Mesendoderm (in vitro differentiated cells): Measurements from ENCODE around the gene SAMD4A.

ENCODE experiments used
- DNase-seq: peaks from one replicate; pipeline ENCODE4 v3.0.0; 2013
- H2AK5ac ChIP-seq: 2 replicates; pipeline ENCODE4 v1.6.1; 2013; ENCODE audit warnings: low read length, inconsistent platforms
- H2BK120ac ChIP-seq: 2 replicates; pipeline ENCODE4 v1.6.1; 2013; ENCODE audit warnings: low read depth, mild to moderate bottlenecking, low read length, moderate library complexity, mixed read lengths
- H2BK15ac ChIP-seq: replicated peaks from 2 replicates; pipeline ENCODE4 v1.6.1; 2013; ENCODE audit warnings: low read depth, mild to moderate bottlenecking, moderate library complexity
- H2BK5ac ChIP-seq: 2 replicates; pipeline ENCODE4 v1.6.1; 2013; ENCODE audit warnings: low read length, inconsistent platforms
- H3K18ac ChIP-seq: 2 replicates; pipeline ENCODE4 v1.6.1; 2013; ENCODE audit warnings: mild to moderate bottlenecking, low read length, mixed read lengths
- H3K23ac ChIP-seq: one replicate; pipeline ENCODE4 v1.6.1; 2013; ENCODE audit warnings: low read length
- H3K27ac ChIP-seq: 2 replicates; pipeline ENCODE4 v1.5.1; 2013; ENCODE audit warnings: low read depth, mild to moderate bottlenecking, inconsistent platforms, low read length, moderate library complexity
- H3K27me3 ChIP-seq: 2 replicates; pipeline ENCODE4 v1.6.1; 2013; ENCODE audit warnings: low read length, control low read depth, mild to moderate bottlenecking, inconsistent platforms; ENCODE audit not compliant: insufficient read depth, poor library complexity
- H3K36me3 ChIP-seq: 2 replicates; pipeline ENCODE4 v1.6.1; 2013; ENCODE audit warnings: low read length, inconsistent platforms; ENCODE audit not compliant: control insufficient read depth, insufficient read depth
- H3K4ac ChIP-seq: one replicate; pipeline ENCODE4 v1.6.1; 2013; ENCODE audit warnings: low read depth, mild to moderate bottlenecking, low read length, moderate library complexity
- H3K4me1 ChIP-seq: 2 replicates; pipeline ENCODE4 v1.6.1; 2013; ENCODE audit warnings: low read depth, low read length, inconsistent platforms; ENCODE audit not compliant: control insufficient read depth
- H3K4me2 ChIP-seq: 2 replicates; pipeline ENCODE4 v1.6.1; 2013; ENCODE audit warnings: low read length
- H3K4me3 ChIP-seq: 2 replicates; pipeline ENCODE4 v1.5.1; 2013; ENCODE audit warnings: mild to moderate bottlenecking, low read length
- H3K56ac ChIP-seq: one replicate; pipeline ENCODE4 v1.6.1; 2013; ENCODE audit warnings: low read length
- H3K79me1 ChIP-seq: 2 replicates; pipeline ENCODE4 v1.6.1; 2013; ENCODE audit warnings: low read length, inconsistent platforms
- H3K79me2 ChIP-seq: 2 replicates; pipeline ENCODE4 v1.6.1; 2013; ENCODE audit warnings: mild to moderate bottlenecking, low read length; ENCODE audit not compliant: control insufficient read depth, insufficient read depth
- H3K9ac ChIP-seq: 2 replicates; pipeline ENCODE4 v1.6.1; 2013; ENCODE audit warnings: low read length, inconsistent platforms
- H4K5ac ChIP-seq: one replicate; pipeline ENCODE4 v1.6.1; 2013; ENCODE audit warnings: low read length
- H4K8ac ChIP-seq: one replicate; pipeline ENCODE4 v1.6.1; 2013; ENCODE audit warnings: low read depth, mild to moderate bottlenecking, control low read depth, low read length, moderate library complexity
- WGBS: extraction: QIAGEN DNeasy Blood & Tissue Kit; methylation state at CpG from one replicate; pipeline ENCODE4 v1.1.7; 2013; ENCODE audit warnings: low lambda C conversion rate, missing lambda C conversion rate; ENCODE audit not compliant: insufficient coverage; ENCODE audit errors: extremely low coverage; 5-methylcytosine and 5-hydroxymethylcytosine counted together

SAMD4A gene

GRCh38 chr14:54600717-54601109 is 33.8 kb downstream of the SAMD4A start:
- Histone ChIP-seq H3K79me2 (no peaks in the 10 kb centered on the region), H3K23ac (no peak overlapping the region), H3K18ac (no peak overlapping the region), H2BK120ac (no peak overlapping the region), H3K27me3 (no peaks in the 10 kb centered on the region), H2BK15ac (no peak overlapping the region), H3K4me3 (no peak overlapping the region), H3K9ac (no peak overlapping the region), H3K79me1 (peaks cover 2% of the 10 kb centered on the region), H2AK5ac (no peak overlapping the region), H2BK5ac (no peak overlapping the region), H3K27ac (no peak overlapping the region), H4K5ac (no peak overlapping the region), H3K36me3 (no peaks in the 10 kb centered on the region), H3K4ac (no peak overlapping the region), H3K56ac (no peak overlapping the region), H3K4me2 (no peak overlapping the region), H4K8ac (no peak overlapping the region), H3K4me1 (no peaks in the 10 kb centered on the region)
- WGBS, result no CpG with 5 or more reads among the region's 3 CpGs
- no peak for DNase-seq

DNA sequence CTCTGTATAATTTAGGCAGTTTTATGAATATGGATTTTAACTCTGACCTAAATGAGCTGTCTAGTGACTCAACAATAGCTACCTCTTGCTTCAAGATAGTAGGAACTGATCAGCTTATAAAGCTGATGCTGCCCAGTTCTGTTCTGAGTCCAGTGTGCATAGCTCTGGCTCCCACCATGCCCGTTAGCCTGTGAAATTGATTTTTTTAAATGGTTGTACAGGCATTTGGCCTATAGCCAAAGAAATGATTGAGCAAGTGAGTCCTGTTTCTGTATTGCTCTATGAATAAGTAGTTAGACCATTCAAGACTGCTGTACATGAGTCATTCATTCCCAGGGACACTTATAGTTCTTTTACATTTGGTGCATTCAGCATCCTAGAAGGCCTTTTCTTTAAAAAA is 36.4 kb downstream of the SAMD4A start:
- Histone ChIP-seq H2BK15ac (no peak overlapping the region), H2AK5ac (no peak overlapping the region), H3K23ac (no peak overlapping the region), H4K5ac (no peak overlapping the region), H3K79me2 (peaks cover 2% of the 10 kb centered on the region), H3K4me2 (no peak overlapping the region), H3K27ac (no peak overlapping the region), H3K18ac (no peak overlapping the region), H3K27me3 (no peaks in the 10 kb centered on the region), H3K4me3 (no peak overlapping the region), H4K8ac (no peak overlapping the region), H2BK5ac (no peak overlapping the region), H3K4me1 (no peaks in the 10 kb centered on the region), H3K56ac (no peak overlapping the region), H2BK120ac (no peak overlapping the region), H3K36me3 (no peaks in the 10 kb centered on the region), H3K9ac (no peak overlapping the region), H3K4ac (no peak overlapping the region), H3K79me1 (peaks cover 6% of the 10 kb centered on the region)
- no CpG with 5 or more reads among the region's 1 CpG for WGBS
- DNase-seq, result no peak

GRCh38 chr14:54606178-54606577 is 39.2 kb downstream of the SAMD4A start:
- Histone ChIP-seq H3K27me3 (no peaks in the 10 kb centered on the region), H3K36me3 (no peaks in the 10 kb centered on the region), H3K4ac (no peak overlapping the region), H4K8ac (no peak overlapping the region), H2BK5ac (no peak overlapping the region), H2BK15ac (no peak overlapping the region), H3K56ac (no peak overlapping the region), H3K4me1 (no peaks in the 10 kb centered on the region), H3K18ac (no peak overlapping the region), H3K27ac (no peak overlapping the region), H4K5ac (no peak overlapping the region), H3K9ac (no peak overlapping the region), H2BK120ac (no peak overlapping the region), H3K4me2 (no peak overlapping the region), H2AK5ac (no peak overlapping the region), H3K79me1 (peaks cover 7% of the 10 kb centered on the region), H3K79me2 (peaks cover 2% of the 10 kb centered on the region), H3K4me3 (no peak overlapping the region), H3K23ac (no peak overlapping the region)
- no CpG with 5 or more reads among the region's 10 CpGs for WGBS
- DNase-seq, result peak; percentile 86

GRCh38 chr14:54606631-54607133 is 39.8 kb downstream of the SAMD4A start:
- no peak overlapping the region for H3K4me3 ChIP-seq
- no peak overlapping the region for H3K4ac ChIP-seq
- no peak overlapping the region for H3K23ac ChIP-seq
- no peak overlapping the region for H3K4me2 ChIP-seq
- no peaks in the 10 kb centered on the region for H3K27me3 ChIP-seq
- WGBS, result no CpG with 5 or more reads among the region's 3 CpGs
- peaks cover 7% of the 10 kb centered on the region for H3K79me1 ChIP-seq
- H3K9ac ChIP-seq, result no peak overlapping the region
- no peaks in the 10 kb centered on the region for H3K4me1 ChIP-seq
- peaks cover 2% of the 10 kb centered on the region for H3K79me2 ChIP-seq
- no peak overlapping the region for H4K5ac ChIP-seq
- H2BK15ac ChIP-seq, result no peak overlapping the region
- no peak overlapping the region for H2BK120ac ChIP-seq
- H2AK5ac ChIP-seq, result no peak overlapping the region
- H3K36me3 ChIP-seq, result no peaks in the 10 kb centered on the region
- H3K18ac ChIP-seq, result no peak overlapping the region
- H3K56ac ChIP-seq, result no peak overlapping the region
- no peak overlapping the region for H4K8ac ChIP-seq
- H3K27ac ChIP-seq, result no peak overlapping the region
- H2BK5ac ChIP-seq, result no peak overlapping the region
- DNase-seq, result no peak

DNA sequence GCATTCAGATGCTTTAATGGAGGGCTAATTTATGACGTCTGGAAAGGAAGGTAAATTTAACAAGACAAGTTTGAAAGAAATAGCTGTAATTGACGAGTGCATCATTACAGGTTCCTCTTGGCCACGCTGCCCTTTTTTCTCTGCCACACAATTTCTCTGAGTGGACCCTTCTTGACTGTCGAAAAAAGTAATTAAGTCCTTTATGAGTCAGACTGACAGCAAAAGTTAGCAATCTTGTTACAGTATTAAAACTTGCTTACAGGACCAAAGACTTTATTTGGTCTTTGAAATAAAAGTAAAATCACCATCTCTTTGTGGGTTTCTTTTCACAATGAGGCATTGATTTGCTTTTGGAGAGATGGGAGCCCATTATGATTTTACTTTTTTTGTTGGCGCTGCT is 42.6 kb downstream of the SAMD4A start:
- Histone ChIP-seq H2AK5ac (no peak overlapping the region), H2BK15ac (no peak overlapping the region), H3K79me2 (peaks cover 2% of the 10 kb centered on the region), H3K79me1 (peaks cover 4% of the 10 kb centered on the region), H2BK120ac (no peak overlapping the region), H3K4ac (no peak overlapping the region), H3K4me2 (no peak overlapping the region), H3K27ac (no peak overlapping the region), H4K5ac (no peak overlapping the region), H3K23ac (no peak overlapping the region), H3K36me3 (no peaks in the 10 kb centered on the region), H3K9ac (no peak overlapping the region), H3K4me1 (no peaks in the 10 kb centered on the region), H3K4me3 (no peak overlapping the region), H3K56ac (no peak overlapping the region), H3K18ac (no peak overlapping the region), H2BK5ac (no peak overlapping the region), H4K8ac (no peak overlapping the region), H3K27me3 (no peaks in the 10 kb centered on the region)
- WGBS, result no CpG with 5 or more reads among the region's 5 CpGs
- no peak for DNase-seq
